ENCODE data around the gene TSPAN12. TPM values are rescaled to one million over a fixed set of nuclear protein-coding genes. Genes with fewer than 3 reads are reported as not detected.

Gene TSPAN12
- total RNA-seq, 4 donors from 2014 or later = 6.5 to 21.3 (median 9.1) TPM

GRCh38 chr7:120794106-120794729 is 63.7 kb downstream of the TSPAN12 start:
- no peak for ATAC-seq (ENCODE audit: low FRiP score)

GRCh38 chr7:120793213-120793936 is 64.6 kb downstream of the TSPAN12 start:
- no peak for DNase-seq (ENCODE audit: low spot score)
- no peak for ATAC-seq (ENCODE audit: low FRiP score)
- TF ChIP-seq CTCF (IDR thresholded peaks at IDR 0.05) = no peak

More at GRCh38 chr7:120794106-120794729, 63.7 kb downstream of the TSPAN12 start:
- no peak for DNase-seq (ENCODE audit: low spot score)
- TF ChIP-seq CTCF (IDR thresholded peaks at IDR 0.05) = no peak

GRCh38 chr7:120792861-120793130 is 65.1 kb downstream of the TSPAN12 start:
- no peak for TF ChIP-seq CTCF (IDR thresholded peaks at IDR 0.05)
- no peak for DNase-seq (ENCODE audit: low spot score)
- ATAC-seq (ENCODE audit: low FRiP score) = no peak

GRCh38 chr7:120792091-120792860 is 65.7 kb downstream of the TSPAN12 start:
- no peak for ATAC-seq (ENCODE audit: low FRiP score)
- DNase-seq (ENCODE audit: low spot score) = peak; percentile 39
- no peak for TF ChIP-seq CTCF (IDR thresholded peaks at IDR 0.05)

- ATAC-seq (ENCODE audit: low FRiP score) (no peak), DNase-seq (ENCODE audit: low spot score) (no peak)
- TF ChIP-seq CTCF (IDR thresholded peaks at IDR 0.05) = no peak
Observed at GRCh38 chr7:120785095-120785494, 72.8 kb downstream of the TSPAN12 start.

- TF ChIP-seq CTCF (IDR thresholded peaks at IDR 0.05) = no peak
- ATAC-seq (ENCODE audit: low FRiP score) (no peak), DNase-seq (ENCODE audit: low spot score) (no peak)
Observed at GRCh38 chr7:120783721-120784120, 74.2 kb downstream of the TSPAN12 start.
